GM23338 (cell line): Measurements from ENCODE around the gene SPRING1. TPM values are rescaled to one million over a fixed set of nuclear protein-coding genes. Genes with fewer than 3 reads are reported as not detected.

Source experiments
- ATAC-seq: fragments of 200-7000 bp; cut with Tn5 transposase; 3 replicates; pipeline ENCODE4 v1.9.1; 2020
- DNase-seq: peaks from one replicate; pipeline ENCODE4 v3.0.0-alpha.2; 2015; ENCODE audit warnings: low spot score
- H2AFZ ChIP-seq: fragments of 200-600 bp; sonication (generic); 2 replicates; pipeline ENCODE4 v1.8.0; 2016; ENCODE audit warnings: antibody characterized with exemption, mild to moderate bottlenecking, moderate library complexity
- H3F3A ChIP-seq: fragments of 200-600 bp; sonication (generic); replicated peaks from 2 replicates; pipeline ENCODE4 v1.8.0; 2017; ENCODE audit warnings: antibody characterized with exemption, mixed run types, low read depth
- H3K27ac ChIP-seq: fragments of 200-600 bp; sonication (generic); 2 replicates; pipeline ENCODE4 v1.6.1; 2016; ENCODE audit warnings: low read depth
- H3K27me3 ChIP-seq: fragments of 200-600 bp; sonication (generic); 2 replicates; pipeline ENCODE4 v1.8.0; 2016; ENCODE audit warnings: mild to moderate bottlenecking, mixed run types, moderate library complexity; ENCODE audit not compliant: insufficient read depth
- H3K36me3 ChIP-seq: fragments of 200-600 bp; sonication (generic); 2 replicates; pipeline ENCODE4 v1.8.0; 2016; ENCODE audit warnings: mild to moderate bottlenecking; ENCODE audit not compliant: insufficient read depth
- H3K4me1 ChIP-seq: fragments of 200-600 bp; sonication (generic); 2 replicates; pipeline ENCODE4 v1.8.0; 2016; ENCODE audit warnings: mild to moderate bottlenecking, moderate library complexity; ENCODE audit not compliant: insufficient read depth
- H3K4me2 ChIP-seq: fragments of 200-600 bp; sonication (generic); 2 replicates; pipeline ENCODE4 v1.7.1; 2017; ENCODE audit warnings: mixed run types
- H3K4me3 ChIP-seq: fragments of 200-600 bp; sonication (generic); 2 replicates; pipeline ENCODE4 v1.6.1; 2016; ENCODE audit warnings: mixed run types
- H3K79me2 ChIP-seq: fragments of 200-600 bp; sonication (generic); replicated peaks from 2 replicates; pipeline ENCODE4 v1.8.0; 2017; ENCODE audit warnings: mild to moderate bottlenecking; ENCODE audit not compliant: insufficient read depth
- H3K9me2 ChIP-seq: fragments of 200-600 bp; sonication (generic); 2 replicates; pipeline ENCODE4 v1.8.0; 2017; ENCODE audit not compliant: insufficient read depth
- H4K20me1 ChIP-seq: fragments of 200-600 bp; sonication (generic); replicated peaks from 2 replicates; pipeline ENCODE4 v1.8.0; 2017; ENCODE audit warnings: mild to moderate bottlenecking; ENCODE audit not compliant: insufficient read depth
- H3K27ac Mint-ChIP-seq: 2 replicates; pipeline ENCODE4 v1.8.0; 2020; ENCODE audit warnings: inconsistent platforms, mild to moderate bottlenecking, moderate library complexity, mixed read lengths
- H3K27me3 Mint-ChIP-seq: 3 replicates; pipeline ENCODE4 v1.8.0; 2022; ENCODE audit warnings: low read depth, mild to moderate bottlenecking, moderate library complexity, mixed read lengths, inconsistent platforms; ENCODE audit not compliant: insufficient read depth, poor library complexity
- H3K36me3 Mint-ChIP-seq: 3 replicates; pipeline ENCODE4 v1.8.0; 2021; ENCODE audit warnings: low read depth, mild to moderate bottlenecking, inconsistent platforms, moderate library complexity, mixed read lengths
- H3K4me1 Mint-ChIP-seq: 3 replicates; pipeline ENCODE4 v1.8.0; 2020; ENCODE audit warnings: mild to moderate bottlenecking, inconsistent platforms, mixed read lengths
- H3K4me3 Mint-ChIP-seq: 3 replicates; pipeline ENCODE4 v1.8.0; 2021; ENCODE audit warnings: moderate library complexity, mild to moderate bottlenecking, inconsistent platforms, mixed read lengths
- H3K9me3 Mint-ChIP-seq: 3 replicates; pipeline ENCODE4 v1.8.0; 2020; ENCODE audit warnings: moderate library complexity, mild to moderate bottlenecking, inconsistent platforms, mixed read lengths
- CREB1 ChIP-seq: fragments of 250-450 bp; sonication (Bioruptor Pico); IDR thresholded peaks from 2 replicates; pipeline ENCODE4 v1.5.0; 2020; ENCODE audit warnings: low read depth, mild to moderate bottlenecking, moderate library complexity
- CTCF ChIP-seq, 2 experiments: fragments of 200-600 bp in 1 of 2; sonication (generic) in 1 of 2; conservative IDR thresholded peaks; 2 replicates each; pipeline versions ENCODE4 v1.5.1 to v1.6.1; 2016 to 2017; ENCODE audit warnings: antibody characterized with exemption in 2 of 2, low read depth in 2 of 2, mild to moderate bottlenecking in 2 of 2, moderate library complexity in 1 of 2
- ETS1 ChIP-seq: IDR thresholded peaks from 2 replicates; pipeline ENCODE4 v1.6.1; 2016; ENCODE audit warnings: antibody characterized with exemption
- EZH2 ChIP-seq: fragments of 200-600 bp; sonication (generic); IDR thresholded peaks from one replicate; pipeline ENCODE4 v1.8.0; 2017; ENCODE audit warnings: antibody characterized with exemption, mild to moderate bottlenecking, low read depth; ENCODE audit not compliant: unreplicated experiment
- EZH2phosphoT487 ChIP-seq: fragments of 200-600 bp; sonication (generic); IDR thresholded peaks from one replicate; pipeline ENCODE4 v1.8.1; 2018; ENCODE audit warnings: antibody characterized with exemption; ENCODE audit not compliant: unreplicated experiment
- JUNB ChIP-seq: IDR thresholded peaks from one replicate; pipeline ENCODE4 v1.6.1; 2016; ENCODE audit warnings: antibody characterized with exemption; ENCODE audit not compliant: unreplicated experiment
- POLR2AphosphoS5 ChIP-seq: IDR thresholded peaks from 2 replicates; pipeline ENCODE4 v1.6.1; 2016; ENCODE audit warnings: antibody characterized with exemption, low read depth
- REST ChIP-seq: IDR thresholded peaks from one replicate; pipeline ENCODE4 v1.6.1; 2018; ENCODE audit warnings: antibody characterized with exemption; ENCODE audit not compliant: unreplicated experiment
- ZNF114 ChIP-seq: fragments of 250-450 bp; sonication (Bioruptor Pico); IDR thresholded peaks from 2 replicates; pipeline ENCODE4 v1.5.0; 2020; ENCODE audit warnings: mild to moderate bottlenecking, moderate library complexity
- ZNF331 ChIP-seq: fragments of 250-450 bp; sonication (Bioruptor Pico); IDR thresholded peaks from 2 replicates; pipeline ENCODE4 v1.5.0; 2020; ENCODE audit warnings: low read depth, mild to moderate bottlenecking, moderate library complexity
- polyA plus RNA-seq: library from polyadenylated mRNA; unstranded; fragments of >200 nt; fragmentation: Nextera tagmentation; extraction: Ambion mirVana; gene quantifications from 2 replicates; pipeline ENCODE4 v1.2.1, GENCODE V29; 2016
- total RNA-seq: library from RNA; depleted of rRNA; stranded (reverse); fragments of >200 nt; shearing (Covaris generic); gene quantifications from 2 replicates; pipeline ENCODE4 v1.2.3, GENCODE V29; 2014

Gene SPRING1
- total and polyA plus RNA-seq, 2 experiments from 2014 or later: 8.2 to 57.1 TPM

GRCh38 chr12:116718655-116719454 is 19.0 kb downstream of the SPRING1 start:
- peaks cover 5% of the 10 kb centered on the region for H4K20me1 ChIP-seq
- H3K4me3 Mint-ChIP-seq: no peak overlapping the region
- no peak overlapping the region for H3K4me3 ChIP-seq
- H3K79me2 ChIP-seq: peaks cover 5% of the 10 kb centered on the region
- peaks cover 20% of the 10 kb centered on the region; the same call in 2 of the 3 replicates for H3K36me3 Mint-ChIP-seq
- no peaks in the 10 kb centered on the region for H3K9me2 ChIP-seq
- H3K36me3 ChIP-seq: no peaks in the 10 kb centered on the region
- no peak overlapping the region for H2AFZ ChIP-seq
- peaks cover 17% of the 10 kb centered on the region for H3K4me1 Mint-ChIP-seq
- peak overlapping the region; percentile 27; the same call in 1 of the 2 replicates for H3K4me2 ChIP-seq
- no peak for TF ChIP-seq EZH2
- TF ChIP-seq ZNF331 (CRISPR knock-in tag): no peak
- TF ChIP-seq ZNF114 (CRISPR knock-in tag): no peak
- TF ChIP-seq EZH2phosphoT487: no peak
- no peak for TF ChIP-seq CREB1 (CRISPR knock-in tag)
- no peak for TF ChIP-seq CTCF (conservative IDR thresholded peaks at IDR 0.05; ENCODE audit: low read depth in 2 of 2)
- peaks cover 27% of the 10 kb centered on the region for H3K4me1 ChIP-seq
- no peaks in the 10 kb centered on the region for H3K27me3 Mint-ChIP-seq
- ATAC-seq (no peak), DNase-seq (no peak)
- H3K27ac Mint-ChIP-seq: peak overlapping the region; percentile 78; the same call in 1 of the 2 replicates
- peak overlapping the region; percentile 60 for H3K27ac ChIP-seq
- no peaks in the 10 kb centered on the region for H3K9me3 Mint-ChIP-seq
- H3K27me3 ChIP-seq: no peaks in the 10 kb centered on the region
- H3F3A ChIP-seq: no peaks in the 10 kb centered on the region

GRCh38 chr12:116717466-116718437 is 20.1 kb downstream of the SPRING1 start:
- H3K4me3 Mint-ChIP-seq: no peak overlapping the region
- H3K79me2 ChIP-seq: peaks cover 5% of the 10 kb centered on the region; the same call in 1 of the 2 replicates
- TF ChIP-seq REST (no peak), EZH2 (no peak), JUNB (no peak), ZNF114 (CRISPR knock-in tag) (no peak), POLR2AphosphoS5 (no peak), ETS1 (no peak), CTCF (conservative IDR thresholded peaks at IDR 0.05; ENCODE audit: low read depth in 2 of 2) (no peak)

More at GRCh38 chr12:116717466-116718437, 20.1 kb downstream of the SPRING1 start:
- H3K9me3 Mint-ChIP-seq: no peaks in the 10 kb centered on the region
- Histone ChIP-seq H3K9me2 (no peaks in the 10 kb centered on the region), H3K4me1 (peaks cover 27% of the 10 kb centered on the region), H3K27me3 (no peaks in the 10 kb centered on the region), H3K27ac (0 out of 2 replicates have a peak overlapping the region, but pooled peaks have one; percentile 32), H3K4me2 (peak overlapping the region; percentile 27; the same call in 1 of the 2 replicates), H3K4me3 (no peak overlapping the region), H3F3A (no peaks in the 10 kb centered on the region), H2AFZ (no peak overlapping the region), H4K20me1 (peaks cover 5% of the 10 kb centered on the region), H3K36me3 (no peaks in the 10 kb centered on the region)
- peaks cover 17% of the 10 kb centered on the region for H3K4me1 Mint-ChIP-seq
- H3K27me3 Mint-ChIP-seq: peaks cover 2% of the 10 kb centered on the region
- DNase-seq (no peak), ATAC-seq (no peak)
- H3K27ac Mint-ChIP-seq: no peak overlapping the region; the same call in 1 of the 2 replicates
- peaks cover 20% of the 10 kb centered on the region; the same call in 2 of the 3 replicates for H3K36me3 Mint-ChIP-seq
